ENCODE data around the gene PLA2G4A. TPM values are rescaled to one million over a fixed set of nuclear protein-coding genes. Genes with fewer than 3 reads are reported as not detected.

PLA2G4A gene
- total RNA-seq = 1.2 TPM

GRCh38 chr1:186828611-186829454 is at the start of gene PLA2G4A:
Gene PLA2G4A, plus strand, starts transcription at chr1:186828949. Its CDS starts 25,406 bp downstream, at chr1:186854355.
- FAIRE-seq = no peak
- no peak for DNase-seq (ENCODE audit: low spot score in 2 of 2)

GRCh38 chr1:186780076-186780475 is 48.7 kb upstream of the PLA2G4A start:
- no peak for DNase-seq (ENCODE audit: low spot score in 2 of 2)
- FAIRE-seq = no peak

- DNase-seq (ENCODE audit: low spot score in 2 of 2) (no peak), FAIRE-seq (no peak)
These were observed 47.0 kb upstream of the PLA2G4A start for GRCh38 chr1:186781730-186782129.

- DNase-seq (ENCODE audit: low spot score in 2 of 2) (no peak), FAIRE-seq (no peak)
These were observed 46.0 kb upstream of the PLA2G4A start for GRCh38 chr1:186782791-186783190.

GRCh38 chr1:186783193-186783592 is 45.6 kb upstream of the PLA2G4A start:
- no peak for FAIRE-seq

GRCh38 chr1:186785503-186785902 is 43.2 kb upstream of the PLA2G4A start:
- DNase-seq (ENCODE audit: low spot score in 2 of 2) (no peak), FAIRE-seq (no peak)

More at GRCh38 chr1:186783193-186783592, 45.6 kb upstream of the PLA2G4A start:
- no peak for DNase-seq (ENCODE audit: low spot score in 2 of 2)

- no peak for DNase-seq (ENCODE audit: low spot score in 2 of 2)
- FAIRE-seq = no peak
These were observed 38.6 kb upstream of the PLA2G4A start for GRCh38 chr1:186790101-186790500.

GRCh38 chr1:186792870-186793581 is 35.7 kb upstream of the PLA2G4A start:
- FAIRE-seq (no peak), DNase-seq (ENCODE audit: low spot score in 2 of 2) (no peak)

- DNase-seq (ENCODE audit: low spot score in 2 of 2) = no peak
- no peak for FAIRE-seq
These were observed 35.2 kb upstream of the PLA2G4A start for GRCh38 chr1:186793582-186793927.

- FAIRE-seq (no peak), DNase-seq (ENCODE audit: low spot score in 2 of 2) (no peak)
These were observed 29.6 kb upstream of the PLA2G4A start for GRCh38 chr1:186798960-186799688.

GRCh38 chr1:186799689-186800054 is 29.1 kb upstream of the PLA2G4A start:
- DNase-seq (ENCODE audit: low spot score in 2 of 2) = no peak

DNA sequence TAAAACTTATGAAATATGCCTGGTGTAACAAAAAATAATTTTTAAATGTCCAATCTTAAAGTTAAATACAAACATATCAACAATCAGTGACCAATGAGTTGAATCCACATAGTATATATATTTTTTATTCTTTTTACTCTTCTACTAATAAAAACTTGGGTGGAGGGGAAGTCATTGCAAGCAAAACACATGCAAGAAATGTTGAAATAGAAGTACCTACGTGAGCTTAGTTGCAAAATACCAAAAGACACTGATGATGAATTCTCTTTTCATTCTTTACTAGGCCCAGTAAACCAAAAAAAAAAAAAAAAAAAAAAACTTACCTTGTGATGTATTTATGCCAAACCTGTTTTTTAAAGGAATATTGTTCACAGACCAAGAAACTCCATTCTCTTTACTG is 26.4 kb upstream of the PLA2G4A start:
- DNase-seq (ENCODE audit: low spot score in 2 of 2) (no peak), FAIRE-seq (no peak)

More at GRCh38 chr1:186799689-186800054, 29.1 kb upstream of the PLA2G4A start:
- FAIRE-seq = no peak

DNA sequence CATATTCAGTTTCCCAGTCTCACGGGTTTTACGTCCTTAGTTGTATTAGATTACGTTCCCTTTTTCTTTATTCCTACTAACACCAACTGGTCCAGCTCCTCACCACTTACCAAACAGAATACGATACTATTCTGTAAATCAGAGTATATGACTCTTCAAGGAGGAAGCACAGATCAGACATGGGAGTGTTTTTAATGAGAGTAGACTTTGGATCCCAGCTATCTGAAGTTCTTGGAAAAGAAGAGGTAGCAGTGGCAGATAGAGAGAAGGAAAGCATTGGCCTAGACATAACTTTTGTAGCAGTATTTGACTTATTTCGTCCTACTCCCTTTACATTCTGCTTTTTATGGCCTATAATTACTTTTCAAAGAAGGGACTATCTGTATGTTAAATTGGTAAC is 24.1 kb upstream of the PLA2G4A start:
- FAIRE-seq = no peak
- no peak for DNase-seq (ENCODE audit: low spot score in 2 of 2)

DNA sequence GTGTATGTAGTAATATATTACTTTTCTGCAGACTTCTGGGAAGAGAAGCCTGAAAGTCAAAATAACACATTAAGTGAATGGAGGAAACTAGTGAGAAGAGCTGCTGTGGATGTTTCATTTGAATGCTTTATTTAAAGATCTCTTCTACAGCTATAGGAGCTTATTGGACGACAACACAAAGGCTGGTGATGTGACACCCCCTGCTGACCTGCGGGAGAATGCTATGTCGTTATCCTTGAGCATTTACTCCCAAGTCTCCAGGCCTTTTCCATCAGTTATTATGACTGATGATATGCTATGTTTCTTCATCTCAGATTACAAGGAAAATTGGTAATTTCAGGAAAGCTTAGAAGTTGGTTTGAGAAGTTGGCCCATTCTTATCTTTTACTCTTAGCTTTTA is 22.3 kb upstream of the PLA2G4A start:
- DNase-seq (ENCODE audit: low spot score in 2 of 2) = no peak
- FAIRE-seq = no peak

- FAIRE-seq = no peak
These were observed 21.6 kb upstream of the PLA2G4A start for GRCh38 chr1:186807163-186807562.

GRCh38 chr1:186811892-186812291 is 16.9 kb upstream of the PLA2G4A start:
- FAIRE-seq (no peak), DNase-seq (ENCODE audit: low spot score in 2 of 2) (no peak)

More at GRCh38 chr1:186807163-186807562, 21.6 kb upstream of the PLA2G4A start:
- DNase-seq (ENCODE audit: low spot score in 2 of 2) = no peak

GRCh38 chr1:186812570-186812969 is 16.2 kb upstream of the PLA2G4A start:
- DNase-seq (ENCODE audit: low spot score in 2 of 2) (no peak), FAIRE-seq (no peak)

DNA sequence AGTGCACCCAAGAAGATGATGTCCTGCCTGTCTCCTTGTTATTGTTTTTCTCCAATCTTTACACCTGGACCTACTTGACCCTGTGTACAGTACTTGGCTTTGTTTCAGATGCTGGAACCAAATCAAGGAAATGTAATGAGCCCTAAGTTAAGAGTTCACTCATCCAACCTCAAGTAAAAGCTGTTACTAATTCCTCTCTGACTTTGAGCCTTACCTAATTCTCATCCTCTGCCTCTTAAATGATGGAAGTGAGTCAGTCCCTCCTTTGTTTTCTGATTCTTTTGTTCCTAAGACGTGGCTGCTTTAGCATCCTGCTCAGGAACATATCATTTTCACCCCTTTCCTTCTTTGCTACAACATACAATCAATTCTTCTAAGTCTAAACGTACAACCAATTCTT is 15.3 kb upstream of the PLA2G4A start:
- no peak for DNase-seq (ENCODE audit: low spot score in 2 of 2)
- no peak for FAIRE-seq

GRCh38 chr1:186819126-186819525 is 9.6 kb upstream of the PLA2G4A start:
- FAIRE-seq (no peak), DNase-seq (ENCODE audit: low spot score in 2 of 2) (no peak)

GRCh38 chr1:186819563-186819962 is 9.2 kb upstream of the PLA2G4A start:
- no peak for DNase-seq (ENCODE audit: low spot score in 2 of 2)
- FAIRE-seq = no peak

All from frontal cortex (tissue), 4 donors.